Measurements from ENCODE around the gene NKX1-1. TPM values are rescaled to one million over a fixed set of nuclear protein-coding genes. Genes with fewer than 3 reads are reported as not detected.

Gene NKX1-1
- total and polyA plus RNA-seq, 9 of the 15 experiments (the other 6 are each of a cell fraction or from before 2014, with no cell fraction given): not detected

GRCh38 chr4:1396806-1397455, 9.3 kb downstream of the NKX1-1 start:
- ChIA-PET CTCF (ENCODE audit: low intra/inter-chr PET ratio) (no interaction called here), POLR2A (interaction anchor here (0.6 kb wide), 1 partner anchor 341 kb away, joined by 3 read pairs; no protein-coding TSS in a partner anchor)
- in situ Hi-C loops (cut with MboI): no loop called here
- no peaks in the 10 kb centered on the region for H4K20me1 ChIP-seq (replicated peaks; ENCODE audit: control insufficient read depth, insufficient read depth, low read length)
- intact Hi-C loops (cut with micrococcal nuclease): no loop called here
- no peak overlapping the region; a peak in 1 of 4 replicates for H3K9ac ChIP-seq (ENCODE audit: insufficient read depth in 1 of 2, low read depth in 2 of 2, low read length in 2 of 2)
- H3K4me1 ChIP-seq (replicated peaks in 1 of 2; ENCODE audit: control insufficient read depth in 2 of 2, insufficient read depth in 2 of 2, low read length in 2 of 2): peaks cover 3 to 26% of the 10 kb centered on the region in 2 experiments; a peak in 2 of 5 replicates
- no peak for ATAC-seq
- no peaks in the 10 kb centered on the region for H3K9me1 ChIP-seq (ENCODE audit: control insufficient read depth, insufficient read depth, low read length)
- no peak for FAIRE-seq
- H3K36me3 ChIP-seq (ENCODE audit: control insufficient read depth, insufficient read depth, low read length): no peaks in the 10 kb centered on the region
- no peak overlapping the region for H3K4me2 ChIP-seq (ENCODE audit: insufficient read depth, low read length)
- H2AFZ ChIP-seq (ENCODE audit: low read depth, low read length): no peak overlapping the region
- no peak for DNase-seq (ENCODE audit: extremely low read depth in 1 of 4, low spot score in 3 of 4)
- TF ChIP-seq ATF3 (IDR thresholded peaks at IDR 0.05) (no peak), ATF3 (CRISPR knock-in tag; conservative IDR thresholded peaks at IDR 0.05) (no peak), ZKSCAN3 (CRISPR knock-in tag; IDR thresholded peaks at IDR 0.05) (no peak), SMARCE1 (IDR thresholded peaks at IDR 0.05) (no peak), CHCHD3 (CRISPR knock-in tag; IDR thresholded peaks at IDR 0.05) (no peak), ETV5 (CRISPR knock-in tag; IDR thresholded peaks at IDR 0.05; ENCODE audit: low read depth) (no peak), E2F6 (IDR thresholded peaks at IDR 0.05; ENCODE audit: borderline replicate concordance in 1 of 2, extremely low read depth in 1 of 2, insufficient read depth in 1 of 2, insufficient read length in 1 of 2, low read depth in 1 of 2, low read length in 1 of 2, poor library complexity in 1 of 2, severe bottlenecking in 1 of 2) (no peak)
- no peak overlapping the region for H3K27ac ChIP-seq (ENCODE audit: extremely low read depth, low read depth, low read length)
- peaks cover 12 to 35% of the 10 kb centered on the region in 2 experiments; a peak in 3 of 5 replicates for H3K27me3 ChIP-seq (ENCODE audit: control insufficient read depth in 2 of 2, insufficient read depth in 2 of 2, low read length in 2 of 2)
- BruUV-seq (replicated peaks): no TSS peak
- 2% methylated on average over 7 of the region's 11 CpGs for WGBS (ENCODE audit: insufficient coverage, low coverage, missing lambda C conversion rate)
- H3K9me3 ChIP-seq (replicated peaks; ENCODE audit: control insufficient read depth, insufficient read depth, low read depth, low read length): no peaks in the 10 kb centered on the region
- H3K4me3 ChIP-seq: no peak overlapping the region
- no peaks in the 10 kb centered on the region for H3K79me2 ChIP-seq (ENCODE audit: control insufficient read depth, insufficient read depth, low read length)

Measured in K562 (cell line).